Measurements from ENCODE around the gene GPR146.

DNA sequence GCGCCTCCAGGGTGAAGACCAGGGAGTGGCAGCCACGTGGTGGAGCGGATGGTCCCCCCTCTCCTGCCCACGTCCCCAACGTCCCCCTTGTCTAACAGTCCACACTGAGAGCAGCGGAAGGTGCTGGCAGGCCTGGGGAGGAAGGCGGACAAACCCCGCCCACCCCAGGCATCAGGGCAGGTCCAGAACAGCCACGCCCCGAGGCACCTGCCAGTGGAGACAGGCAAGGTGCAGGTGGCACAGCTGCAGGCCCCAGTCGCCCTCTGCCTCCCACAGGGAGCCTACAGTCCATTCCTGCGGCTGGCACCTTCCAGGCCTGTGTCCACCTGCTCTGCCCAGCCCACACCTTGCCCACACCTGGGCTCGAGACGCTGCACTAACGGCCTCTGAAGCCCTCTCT, 36.4 kb upstream of the GPR146 start:
- TF ChIP-seq CTCF (conservative IDR thresholded peaks at IDR 0.05; ENCODE audit: low read depth, low read length) (no peak), EZH2 (IDR thresholded peaks at IDR 0.05; ENCODE audit: borderline replicate concordance, low read depth, low read length, poor library complexity, severe bottlenecking) (no peak)

Data from A673 (cell line).